Measurements from ENCODE around the gene HOXD4.

Gene HOXD4

GRCh38 chr2:176188774-176189680 is 37.7 kb downstream of the HOXD4 start:
- no peak for DNase-seq (ENCODE audit: low read depth)

- no peak for DNase-seq (ENCODE audit: low read depth)
Measured at GRCh38 chr2:176189681-176190641, 38.6 kb downstream of the HOXD4 start.

- DNase-seq (ENCODE audit: low read depth): no peak
Measured at GRCh38 chr2:176192351-176192750, 41.0 kb downstream of the HOXD4 start.

GRCh38 chr2:176193048-176193447 is 41.7 kb downstream of the HOXD4 start:
- no peak for DNase-seq (ENCODE audit: low read depth)

GRCh38 chr2:176199902-176200301 is 48.6 kb downstream of the HOXD4 start:
- DNase-seq (ENCODE audit: low read depth): no peak

GRCh38 chr2:176200971-176201370 is 49.6 kb downstream of the HOXD4 start:
- no peak for DNase-seq (ENCODE audit: low read depth)

GRCh38 chr2:176202491-176202890 is 51.1 kb downstream of the HOXD4 start:
- no peak for DNase-seq (ENCODE audit: low read depth)

All from fibroblast of gingiva (primary cell).